HFF-Myc (cell line): ENCODE results near the gene MTFR2.

ENCODE experiments used
- DNase-seq: peaks from one replicate; pipeline ENCODE4 v3.0.0-alpha.2; 2011; ENCODE audit warnings: low read depth; ENCODE audit errors: extremely low read depth
- H3K4me3 ChIP-seq: replicated peaks from 2 replicates; pipeline ENCODE4 v1.5.1; 2011; ENCODE audit warnings: low read depth, mild to moderate bottlenecking, control low read depth, low read length
- TF ChIP-seq, protein P1 (sequence below): IDR thresholded peaks from 2 replicates; pipeline ENCODE4 v1.5.1; 2012; ENCODE audit warnings: mild to moderate bottlenecking, low read depth, low read length, control low read depth; ENCODE audit errors: missing control alignments

MTFR2 gene

DNA sequence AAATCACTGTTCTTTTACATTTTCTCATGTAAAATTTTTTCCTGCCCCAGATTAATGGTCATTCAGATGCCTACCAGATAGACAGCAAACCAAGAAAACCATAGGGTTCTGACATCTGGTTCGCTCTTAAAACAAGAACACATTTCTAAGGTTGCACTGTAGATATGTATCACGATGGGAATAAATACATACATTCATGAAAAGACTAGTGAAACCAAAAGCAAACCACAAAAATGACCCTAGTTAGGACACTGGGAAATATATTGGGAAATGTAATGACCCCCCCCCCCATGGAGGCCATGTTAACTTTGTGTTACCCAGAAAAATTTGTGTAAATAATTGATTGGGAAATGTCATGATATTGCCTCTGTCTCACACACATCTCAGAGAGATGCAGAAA is 37.5 kb downstream of the MTFR2 start:
- TF ChIP-seq, protein P1, sequence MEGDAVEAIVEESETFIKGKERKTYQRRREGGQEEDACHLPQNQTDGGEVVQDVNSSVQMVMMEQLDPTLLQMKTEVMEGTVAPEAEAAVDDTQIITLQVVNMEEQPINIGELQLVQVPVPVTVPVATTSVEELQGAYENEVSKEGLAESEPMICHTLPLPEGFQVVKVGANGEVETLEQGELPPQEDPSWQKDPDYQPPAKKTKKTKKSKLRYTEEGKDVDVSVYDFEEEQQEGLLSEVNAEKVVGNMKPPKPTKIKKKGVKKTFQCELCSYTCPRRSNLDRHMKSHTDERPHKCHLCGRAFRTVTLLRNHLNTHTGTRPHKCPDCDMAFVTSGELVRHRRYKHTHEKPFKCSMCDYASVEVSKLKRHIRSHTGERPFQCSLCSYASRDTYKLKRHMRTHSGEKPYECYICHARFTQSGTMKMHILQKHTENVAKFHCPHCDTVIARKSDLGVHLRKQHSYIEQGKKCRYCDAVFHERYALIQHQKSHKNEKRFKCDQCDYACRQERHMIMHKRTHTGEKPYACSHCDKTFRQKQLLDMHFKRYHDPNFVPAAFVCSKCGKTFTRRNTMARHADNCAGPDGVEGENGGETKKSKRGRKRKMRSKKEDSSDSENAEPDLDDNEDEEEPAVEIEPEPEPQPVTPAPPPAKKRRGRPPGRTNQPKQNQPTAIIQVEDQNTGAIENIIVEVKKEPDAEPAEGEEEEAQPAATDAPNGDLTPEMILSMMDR: no peak
- H3K4me3 ChIP-seq: no peak overlapping the region
- DNase-seq: no peak

- no peak overlapping the region for H3K4me3 ChIP-seq
- TF ChIP-seq, protein P1: no peak
- DNase-seq: no peak
Measured at GRCh38 chr6:136210398-136211165, 39.5 kb downstream of the MTFR2 start.

- no peak for DNase-seq
- no peak overlapping the region for H3K4me3 ChIP-seq
- TF ChIP-seq, protein P1: no peak
Measured at GRCh38 chr6:136209496-136209895, 40.6 kb downstream of the MTFR2 start.

- no peak overlapping the region for H3K4me3 ChIP-seq
- DNase-seq: no peak
- TF ChIP-seq, protein P1: peak; percentile 10
Measured at GRCh38 chr6:136208783-136209182, 41.3 kb downstream of the MTFR2 start.

DNA sequence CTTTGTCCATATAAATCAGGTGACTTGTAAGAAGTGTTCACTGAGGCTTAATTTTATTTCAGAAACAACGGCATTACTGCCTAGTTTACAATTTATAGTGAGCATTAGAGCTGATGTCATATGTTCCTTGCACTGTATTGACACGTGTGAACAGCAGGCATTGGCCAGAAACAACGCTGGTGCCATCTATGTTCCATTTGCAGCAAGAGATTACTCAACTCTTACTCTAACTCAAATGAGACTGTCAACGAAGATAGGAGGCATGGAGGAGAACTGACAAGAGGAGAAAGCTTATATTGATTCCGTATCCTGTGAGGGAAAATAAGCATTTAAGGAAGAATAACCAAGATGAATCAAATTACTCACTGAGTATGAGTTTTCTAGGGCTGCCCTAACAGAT is 48.4 kb downstream of the MTFR2 start:
- DNase-seq: no peak
- H3K4me3 ChIP-seq: no peak overlapping the region
- TF ChIP-seq, protein P1: no peak

GRCh38 chr6:136192902-136193301 is 57.2 kb downstream of the MTFR2 start:
- DNase-seq: no peak
- TF ChIP-seq, protein P1: no peak
- H3K4me3 ChIP-seq: no peak overlapping the region
